Activated CD8-positive, alpha-beta T cell treated with anti-CD3 and anti-CD28 coated beads, Interleukin-2, amount 10 ng/mL, durations not matched to agents 7 days and 5 days (primary cell): Measurements from ENCODE around the gene SLC25A43. TPM values are rescaled to one million over a fixed set of nuclear protein-coding genes. Genes with fewer than 3 reads are reported as not detected.
"Not testable (repeated sequence)": the region's sequence is repeated elsewhere in the genome, so short reads cannot be mapped to it uniquely, and the experiment has no call there.

Experiments
- ATAC-seq: fragments of 150-1000 bp; cut with Tn5 transposase; one replicate; pipeline ENCODE4 v1.10.0; 2021; ENCODE audit warnings: moderate library complexity
- CTCF ChIA-PET: fragments of 350-600 bp; sonication (Branson Sonifier 250); formaldehyde crosslinking; loops from one replicate; lab custom pipeline; 2021; ENCODE audit warnings: antibody characterized with exemption; lab: Charles Lee
- POLR2A ChIA-PET: fragments of 350-600 bp; sonication (Branson Sonifier 250); formaldehyde crosslinking; loops from one replicate; lab custom pipeline; 2021; ENCODE audit warnings: antibody characterized with exemption; lab: Charles Lee
- DNase-seq: peaks from one replicate; pipeline ENCODE4 v3.0.0-alpha.2; 2020
- H3K27ac Mint-ChIP-seq: one replicate; pipeline ENCODE4 v1.8.0; 2021; ENCODE audit warnings: mild to moderate bottlenecking, mixed read lengths
- H3K27me3 Mint-ChIP-seq: one replicate; pipeline ENCODE4 v1.8.0; 2021; ENCODE audit warnings: low read depth, mixed read lengths
- H3K36me3 Mint-ChIP-seq: one replicate; pipeline ENCODE4 v1.8.0; 2021; ENCODE audit warnings: low read depth, mixed read lengths
- H3K4me1 Mint-ChIP-seq: one replicate; pipeline ENCODE4 v1.8.0; 2021; ENCODE audit warnings: low read depth, mixed read lengths
- H3K4me3 Mint-ChIP-seq: one replicate; pipeline ENCODE4 v1.8.0; 2021; ENCODE audit warnings: mild to moderate bottlenecking, mixed read lengths
- H3K9me3 Mint-ChIP-seq: one replicate; pipeline ENCODE4 v1.8.0; 2022; ENCODE audit warnings: mixed read lengths; ENCODE audit not compliant: insufficient read depth
- total RNA-seq, 2 experiments: library from RNA; stranded (reverse); gene quantifications; one replicate each; pipeline ENCODE4 v1.2.3, GENCODE V29; 2021

SLC25A43 gene
- total RNA-seq, 2 experiments from 2014 or later, result 6.5 to 7.8 TPM

GRCh38 chrX:119441295-119441694, 42.2 kb downstream of the SLC25A43 start:
- CTCF ChIA-PET, H3K36me3 Mint-ChIP-seq, POLR2A ChIA-PET, H3K27ac Mint-ChIP-seq, H3K4me3 Mint-ChIP-seq, ATAC-seq, DNase-seq, H3K27me3 Mint-ChIP-seq, H3K9me3 Mint-ChIP-seq, H3K4me1 Mint-ChIP-seq: not testable (repeated sequence)

GRCh38 chrX:119442286-119442685, 43.1 kb downstream of the SLC25A43 start:
- Mint-ChIP-seq H3K27me3 (no peaks in the 10 kb centered on the region), H3K4me3 (no peak overlapping the region), H3K36me3 (no peaks in the 10 kb centered on the region), H3K9me3 (no peaks in the 10 kb centered on the region), H3K27ac (no peak overlapping the region), H3K4me1 (no peaks in the 10 kb centered on the region)
- ATAC-seq (no peak), DNase-seq (no peak)
- ChIA-PET POLR2A (no interaction called here), CTCF (no interaction called here)

GRCh38 chrX:119453202-119453601, 54.1 kb downstream of the SLC25A43 start:
- H3K9me3 Mint-ChIP-seq, result no peaks in the 10 kb centered on the region
- CTCF ChIA-PET, result no interaction called here
- H3K4me1 Mint-ChIP-seq, result no peaks in the 10 kb centered on the region
- DNase-seq, result no peak
- POLR2A ChIA-PET, result no interaction called here
- H3K36me3 Mint-ChIP-seq, result no peaks in the 10 kb centered on the region
- H3K27me3 Mint-ChIP-seq, result no peaks in the 10 kb centered on the region
- no peak overlapping the region for H3K4me3 Mint-ChIP-seq
- H3K27ac Mint-ChIP-seq, result no peak overlapping the region
- ATAC-seq, result no peak

- Mint-ChIP-seq H3K27me3 (no peaks in the 10 kb centered on the region), H3K9me3 (no peaks in the 10 kb centered on the region), H3K27ac (no peak overlapping the region), H3K4me1 (no peaks in the 10 kb centered on the region), H3K36me3 (no peaks in the 10 kb centered on the region), H3K4me3 (no peak overlapping the region)
- ATAC-seq (no peak), DNase-seq (no peak)
- ChIA-PET POLR2A (no interaction called here), CTCF (interaction anchor here (0.7 to 1.5 kb wide), 2 partner anchors 27 to 158 kb away, joined by 3 to 4 read pairs; no protein-coding TSS in a partner anchor)
Observed at GRCh38 chrX:119455264-119455663, 56.1 kb downstream of the SLC25A43 start.

- Mint-ChIP-seq H3K36me3 (no peaks in the 10 kb centered on the region), H3K4me3 (no peak overlapping the region), H3K9me3 (no peaks in the 10 kb centered on the region), H3K27me3 (no peaks in the 10 kb centered on the region), H3K4me1 (peaks cover 2% of the 10 kb centered on the region), H3K27ac (no peak overlapping the region)
- CTCF ChIA-PET, result no interaction called here
- ATAC-seq (no peak), DNase-seq (no peak)
- POLR2A ChIA-PET, result no interaction called here
Observed at GRCh38 chrX:119459181-119459580, 60.0 kb downstream of the SLC25A43 start.

GRCh38 chrX:119465555-119465954, 66.4 kb downstream of the SLC25A43 start:
- H3K9me3 Mint-ChIP-seq, result no peaks in the 10 kb centered on the region
- CTCF ChIA-PET, result no interaction called here
- H3K36me3 Mint-ChIP-seq, result peaks cover 13% of the 10 kb centered on the region
- POLR2A ChIA-PET, result no interaction called here
- DNase-seq (no peak), ATAC-seq (no peak)
- H3K27me3 Mint-ChIP-seq, result no peaks in the 10 kb centered on the region
- H3K27ac Mint-ChIP-seq, result no peak overlapping the region
- H3K4me3 Mint-ChIP-seq, result no peak overlapping the region
- peaks cover 21% of the 10 kb centered on the region for H3K4me1 Mint-ChIP-seq

- DNase-seq (no peak), ATAC-seq (no peak)
- Mint-ChIP-seq H3K4me3 (no peak overlapping the region), H3K36me3 (peaks cover 23% of the 10 kb centered on the region), H3K27me3 (no peaks in the 10 kb centered on the region), H3K4me1 (peaks cover 21% of the 10 kb centered on the region), H3K27ac (no peak overlapping the region), H3K9me3 (no peaks in the 10 kb centered on the region)
- POLR2A ChIA-PET, result no interaction called here
- CTCF ChIA-PET, result no interaction called here
Observed at GRCh38 chrX:119466970-119467369, 67.8 kb downstream of the SLC25A43 start.

GRCh38 chrX:119467433-119467832, 68.3 kb downstream of the SLC25A43 start:
- ChIA-PET POLR2A (no interaction called here), CTCF (no interaction called here)
- no peak overlapping the region for H3K27ac Mint-ChIP-seq
- no peaks in the 10 kb centered on the region for H3K9me3 Mint-ChIP-seq
- peaks cover 23% of the 10 kb centered on the region for H3K36me3 Mint-ChIP-seq
- H3K27me3 Mint-ChIP-seq, result no peaks in the 10 kb centered on the region
- peak overlapping the region; percentile 87 for H3K4me3 Mint-ChIP-seq
- ATAC-seq (no peak), DNase-seq (no peak)
- H3K4me1 Mint-ChIP-seq, result peaks cover 19% of the 10 kb centered on the region

GRCh38 chrX:119467842-119468550, 68.9 kb downstream of the SLC25A43 start, which contains the start of gene SLC25A5:
TSS of gene SLC25A5 (plus strand) at chrX:119468444. CDS start at chrX:119468516, 72 bp downstream.
- H3K4me1 Mint-ChIP-seq, result peaks cover 19% of the 10 kb centered on the region
- no peaks in the 10 kb centered on the region for H3K27me3 Mint-ChIP-seq
- ChIA-PET CTCF (interaction anchor here (1.6 to 2.8 kb wide), 2 partner anchors 14 to 16 kb away, joined by 3 to 17 read pairs; no protein-coding TSS in a partner anchor), POLR2A (interaction anchor here (0.6 to 1.0 kb wide), 6 partner anchors 10 to 107 kb away, joined by 3 to 5 read pairs (median 3); no protein-coding TSS in a partner anchor)
- peak within 1 kb of the TSS; percentile 87 for H3K4me3 Mint-ChIP-seq
- H3K36me3 Mint-ChIP-seq, result peaks cover 23% of the 10 kb centered on the region
- DNase-seq (peak; percentile 85), ATAC-seq (peak; percentile 95)
- H3K27ac Mint-ChIP-seq, result peak within 1 kb of the TSS; percentile 94
- no peaks in the 10 kb centered on the region for H3K9me3 Mint-ChIP-seq

GRCh38 chrX:119468551-119469312, 69.6 kb downstream of the SLC25A43 start:
- Mint-ChIP-seq H3K27me3 (no peaks in the 10 kb centered on the region), H3K4me1 (peaks cover 19% of the 10 kb centered on the region), H3K36me3 (peaks cover 23% of the 10 kb centered on the region), H3K9me3 (no peaks in the 10 kb centered on the region), H3K27ac (peak overlapping the region; percentile 94), H3K4me3 (peak overlapping the region; percentile 87)
- CTCF ChIA-PET, result interaction anchor here (0.6 to 2.8 kb wide), 7 partner anchors 10 to 308 kb away, joined by 3 to 17 read pairs (median 4); no protein-coding TSS in a partner anchor
- POLR2A ChIA-PET, result interaction anchor here (0.7 to 1.2 kb wide), 3 partner anchors 10 to 69 kb away, joined by 3 to 5 read pairs (median 4); partner anchors contain the start of gene SLC25A43
- DNase-seq, result peak; percentile 90
- peak; percentile 74 for ATAC-seq

GRCh38 chrX:119469313-119469635, 70.1 kb downstream of the SLC25A43 start:
- H3K27ac Mint-ChIP-seq, result peak overlapping the region; percentile 90
- ChIA-PET CTCF (interaction anchor here (0.6 to 2.8 kb wide), 7 partner anchors 9 to 308 kb away, joined by 3 to 17 read pairs (median 4); no protein-coding TSS in a partner anchor), POLR2A (interaction anchor here (1.2 kb wide), 1 partner anchor 70 kb away, joined by 4 read pairs; the partner anchor contains the start of gene SLC25A43)
- H3K4me3 Mint-ChIP-seq, result peak overlapping the region; percentile 87
- peaks cover 19% of the 10 kb centered on the region for H3K4me1 Mint-ChIP-seq
- no peaks in the 10 kb centered on the region for H3K27me3 Mint-ChIP-seq
- ATAC-seq, result no peak
- H3K9me3 Mint-ChIP-seq, result no peaks in the 10 kb centered on the region
- DNase-seq, result no peak
- peaks cover 23% of the 10 kb centered on the region for H3K36me3 Mint-ChIP-seq
